A673 (cell line): ENCODE measurements around the gene DBX1. TPM values are rescaled to one million over a fixed set of nuclear protein-coding genes. Genes with fewer than 3 reads are reported as not detected.

Experiments
- BruUV-seq: library from RNA; stranded (reverse); fragments of 400-500 nt; replicated peaks from 2 replicates; lab custom pipeline; 2021; lab: Mats Ljungman, UMichigan
- CTCF ChIA-PET: fragments of 300-600 bp; sonication (Branson Sonifier 250); formaldehyde crosslinking; loops from one replicate; lab custom pipeline; 2022; ENCODE audit warnings: antibody characterized with exemption; lab: Charles Lee
- POLR2A ChIA-PET: fragments of 300-600 bp; sonication (Branson Sonifier 250); formaldehyde crosslinking; loops from one replicate; lab custom pipeline; 2022; ENCODE audit warnings: antibody characterized with exemption; ENCODE audit not compliant: low non-redundant PET; lab: Charles Lee
- DNase-seq: peaks from one replicate; pipeline ENCODE4 v3.0.0-alpha.2; 2015; ENCODE audit warnings: low spot score
- H3K27ac ChIP-seq: fragments of 200-600 bp; sonication (generic); 2 replicates; pipeline ENCODE4 v1.5.1; 2016; ENCODE audit warnings: mixed run types, low read depth, mild to moderate bottlenecking, mixed read lengths, antibody characterized with exemption, low read length; ENCODE audit not compliant: poor library complexity, severe bottlenecking
- H3K27me3 ChIP-seq: fragments of 200-600 bp; sonication (generic); replicated peaks from 2 replicates; pipeline ENCODE4 v1.6.1; 2017; ENCODE audit warnings: mixed run types, low read depth, mild to moderate bottlenecking, mixed read lengths, antibody characterized with exemption, low read length; ENCODE audit not compliant: insufficient read depth, poor library complexity
- H3K36me3 ChIP-seq: fragments of 200-600 bp; sonication (generic); 2 replicates; pipeline ENCODE4 v1.6.1; 2016; ENCODE audit warnings: mixed run types, mild to moderate bottlenecking, mixed read lengths, antibody characterized with exemption, low read length; ENCODE audit not compliant: insufficient read depth, poor library complexity, severe bottlenecking
- H3K4me1 ChIP-seq: fragments of 200-600 bp; sonication (generic); 2 replicates; pipeline ENCODE4 v1.6.1; 2017; ENCODE audit warnings: mixed run types, mild to moderate bottlenecking, mixed read lengths, antibody characterized with exemption, low read length; ENCODE audit not compliant: insufficient read depth, poor library complexity, severe bottlenecking
- H3K4me3 ChIP-seq: fragments of 200-600 bp; sonication (generic); 2 replicates; pipeline ENCODE4 v1.5.1; 2016; ENCODE audit warnings: low read depth, mixed run types, mild to moderate bottlenecking, mixed read lengths, low read length; ENCODE audit not compliant: poor library complexity, severe bottlenecking
- H3K9me3 ChIP-seq: fragments of 200-600 bp; sonication (generic); 2 replicates; pipeline ENCODE4 v1.6.1; 2016; ENCODE audit warnings: mixed run types, low read depth, mild to moderate bottlenecking, mixed read lengths, antibody characterized with exemption, low read length; ENCODE audit not compliant: poor library complexity, severe bottlenecking
- EZH2 ChIP-seq: fragments of 200-600 bp; sonication (generic); IDR thresholded peaks from 2 replicates; pipeline ENCODE4 v1.6.1; 2017; ENCODE audit warnings: borderline replicate concordance, low read depth, mild to moderate bottlenecking, mixed read lengths, antibody characterized with exemption, low read length; ENCODE audit not compliant: poor library complexity, severe bottlenecking
- intact Hi-C: fragments of 100-400 bp; cut with micrococcal nuclease; formaldehyde crosslinking; loops from one replicate; pipeline ENCODE4 v1.10.0; 2022; ENCODE audit not compliant: unreplicated experiment
- total RNA-seq: library from RNA; stranded (reverse); gene quantifications from 2 replicates; pipeline ENCODE4 v1.2.3, GENCODE V29; 2021
- TF ChIP-seq, protein P1 (sequence below): fragments of 300-800, 200-600 bp; sonication (generic); conservative IDR thresholded peaks from 2 replicates; pipeline ENCODE4 v1.5.1; 2017; ENCODE audit warnings: low read depth, mild to moderate bottlenecking, antibody characterized with exemption, low read length, moderate library complexity, mixed read lengths

The DBX1 gene
- total RNA-seq, 1 experiment from 2014 or later: not detected

- CTCF ChIA-PET: no interaction called here
- Histone ChIP-seq H3K4me1 (no peaks in the 10 kb centered on the region), H3K27ac (no peak overlapping the region), H3K4me3 (no peak overlapping the region), H3K36me3 (no peaks in the 10 kb centered on the region), H3K27me3 (no peaks in the 10 kb centered on the region), H3K9me3 (no peaks in the 10 kb centered on the region)
- TF ChIP-seq EZH2: no peak
- TF ChIP-seq, protein P1, sequence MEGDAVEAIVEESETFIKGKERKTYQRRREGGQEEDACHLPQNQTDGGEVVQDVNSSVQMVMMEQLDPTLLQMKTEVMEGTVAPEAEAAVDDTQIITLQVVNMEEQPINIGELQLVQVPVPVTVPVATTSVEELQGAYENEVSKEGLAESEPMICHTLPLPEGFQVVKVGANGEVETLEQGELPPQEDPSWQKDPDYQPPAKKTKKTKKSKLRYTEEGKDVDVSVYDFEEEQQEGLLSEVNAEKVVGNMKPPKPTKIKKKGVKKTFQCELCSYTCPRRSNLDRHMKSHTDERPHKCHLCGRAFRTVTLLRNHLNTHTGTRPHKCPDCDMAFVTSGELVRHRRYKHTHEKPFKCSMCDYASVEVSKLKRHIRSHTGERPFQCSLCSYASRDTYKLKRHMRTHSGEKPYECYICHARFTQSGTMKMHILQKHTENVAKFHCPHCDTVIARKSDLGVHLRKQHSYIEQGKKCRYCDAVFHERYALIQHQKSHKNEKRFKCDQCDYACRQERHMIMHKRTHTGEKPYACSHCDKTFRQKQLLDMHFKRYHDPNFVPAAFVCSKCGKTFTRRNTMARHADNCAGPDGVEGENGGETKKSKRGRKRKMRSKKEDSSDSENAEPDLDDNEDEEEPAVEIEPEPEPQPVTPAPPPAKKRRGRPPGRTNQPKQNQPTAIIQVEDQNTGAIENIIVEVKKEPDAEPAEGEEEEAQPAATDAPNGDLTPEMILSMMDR: no peak
- no peak for DNase-seq
- BruUV-seq: no TSS peak
- POLR2A ChIA-PET: no interaction called here
- intact Hi-C loops: loop anchor here (5.0 kb wide), 1 partner anchor 158 kb away; no protein-coding TSS in a partner anchor
Observed at GRCh38 chr11:20109731-20110445, 50.4 kb downstream of the DBX1 start.

Other genes starting within 250 kb of the DBX1 start
- gene HTATIP2, start 203.2 kb upstream of the DBX1 start, total RNA-seq: 42.8 and 51.6 TPM in 2 replicates
- 26.4 and 26.7 TPM in 2 replicates for gene PRMT3, start 227.2 kb upstream of the DBX1 start, total RNA-seq